Amygdala (tissue), 56 donors: ENCODE measurements around the gene ZNF211.

Experiments
- DNase-seq, 56 donors: peaks; one replicate each; lab custom pipeline; 2025; lab: John Stamatoyannopoulos, UW

The ZNF211 gene

DNA sequence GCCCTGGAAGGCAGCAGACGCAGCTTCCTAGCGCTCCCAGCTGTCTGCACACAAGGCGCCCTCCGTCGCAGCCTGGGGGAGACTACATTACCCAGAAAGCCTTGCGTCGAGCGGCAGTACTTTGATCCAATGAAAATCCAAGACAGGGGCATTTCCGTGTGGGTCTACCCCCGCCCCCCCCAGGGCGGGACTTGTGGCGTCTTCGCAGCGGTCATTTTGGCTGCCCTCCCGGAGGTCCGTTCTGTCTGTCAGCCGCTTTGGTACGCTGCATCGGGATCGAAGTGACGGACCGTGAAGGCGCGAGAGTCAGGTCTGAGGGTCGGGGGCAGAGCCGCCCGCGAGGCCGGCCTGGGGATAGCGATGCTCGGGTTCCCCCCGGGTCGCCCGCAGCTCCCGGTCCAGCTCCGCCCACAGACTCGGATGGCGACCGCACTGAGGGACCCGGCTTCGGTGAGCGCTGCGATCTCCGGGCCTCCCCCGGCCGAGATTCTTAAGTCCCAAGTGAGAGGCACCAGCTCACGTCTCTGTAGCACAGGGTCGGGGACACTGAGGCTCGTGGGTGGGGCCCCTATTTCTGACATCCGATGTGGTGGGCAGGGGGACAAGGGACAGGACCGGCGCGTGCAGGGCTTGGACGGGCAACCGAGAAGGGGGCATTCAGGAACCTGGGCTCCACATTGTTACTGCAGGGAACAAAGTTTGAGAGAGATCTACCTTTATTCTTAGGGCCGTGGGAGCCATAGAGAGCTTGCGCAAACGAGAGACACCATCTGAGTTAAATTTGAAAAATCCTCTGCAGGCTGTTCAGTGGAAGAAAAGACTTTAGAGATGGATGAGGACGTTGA lies at the start of gene ZNF211:
Gene ZNF211, plus strand, starts transcription at position 182 of the 845 bp plus-strand sequence. Its CDS starts 179 bp downstream, at position 361.
- DNase-seq, result peak; percentile 47 to 96 (median 86)

DNA sequence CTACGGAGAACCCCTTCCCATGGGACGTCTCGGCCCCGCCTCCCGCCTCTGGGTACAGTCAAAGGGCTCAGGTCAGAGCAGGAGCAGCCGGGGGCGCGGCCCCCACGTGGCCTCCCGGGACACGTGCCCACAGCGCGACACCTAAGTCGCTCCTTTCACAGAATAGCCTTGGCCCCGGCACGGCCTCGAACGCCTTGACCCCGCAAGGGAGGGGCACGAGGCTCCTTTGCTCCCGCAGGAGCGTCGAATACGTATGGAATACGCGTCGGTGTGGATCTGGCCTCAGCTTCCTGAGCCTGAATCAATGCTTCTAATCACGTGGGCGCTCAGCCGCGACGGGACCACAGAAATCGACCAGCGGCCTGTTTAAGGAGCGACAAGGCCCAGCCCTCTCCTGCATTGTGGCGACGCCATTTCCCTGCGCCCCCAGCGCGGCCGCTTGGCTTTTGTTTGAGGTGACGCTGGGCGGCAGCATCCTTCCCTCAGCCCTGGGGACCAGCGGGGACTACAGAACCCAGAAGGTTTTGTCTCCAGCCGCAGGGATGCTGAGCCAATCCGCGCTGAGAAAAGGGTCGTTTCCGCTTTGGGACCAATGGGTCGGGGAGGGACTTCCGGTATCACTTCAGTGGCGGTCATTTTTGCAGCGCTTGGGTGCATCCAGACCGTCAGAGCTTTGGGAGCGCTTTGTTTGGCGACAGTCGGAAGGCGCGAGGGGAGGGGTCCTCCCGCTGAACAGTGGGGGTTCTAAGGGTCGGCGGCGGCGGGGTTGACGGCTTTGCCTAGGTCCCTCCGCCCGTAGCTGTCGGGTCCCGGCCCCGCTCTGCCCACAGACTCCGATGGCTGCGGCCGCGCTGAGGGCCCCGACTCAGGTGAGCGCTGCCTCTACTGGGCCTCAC lies 49.2 kb upstream of the ZNF211 start, which contains the start of gene ZIK1:
Gene ZIK1, plus strand, starts transcription at position 625 of the 896 bp plus-strand sequence. Its CDS starts 212 bp downstream, at position 837.
- DNase-seq, result peak; percentile 35 to 97 (median 92)

- no peak for DNase-seq
Observed at GRCh38 chr19:57587529-57587928, 45.4 kb upstream of the ZNF211 start.

- no peak for DNase-seq
Observed at GRCh38 chr19:57599377-57599760, 33.6 kb upstream of the ZNF211 start.

DNA sequence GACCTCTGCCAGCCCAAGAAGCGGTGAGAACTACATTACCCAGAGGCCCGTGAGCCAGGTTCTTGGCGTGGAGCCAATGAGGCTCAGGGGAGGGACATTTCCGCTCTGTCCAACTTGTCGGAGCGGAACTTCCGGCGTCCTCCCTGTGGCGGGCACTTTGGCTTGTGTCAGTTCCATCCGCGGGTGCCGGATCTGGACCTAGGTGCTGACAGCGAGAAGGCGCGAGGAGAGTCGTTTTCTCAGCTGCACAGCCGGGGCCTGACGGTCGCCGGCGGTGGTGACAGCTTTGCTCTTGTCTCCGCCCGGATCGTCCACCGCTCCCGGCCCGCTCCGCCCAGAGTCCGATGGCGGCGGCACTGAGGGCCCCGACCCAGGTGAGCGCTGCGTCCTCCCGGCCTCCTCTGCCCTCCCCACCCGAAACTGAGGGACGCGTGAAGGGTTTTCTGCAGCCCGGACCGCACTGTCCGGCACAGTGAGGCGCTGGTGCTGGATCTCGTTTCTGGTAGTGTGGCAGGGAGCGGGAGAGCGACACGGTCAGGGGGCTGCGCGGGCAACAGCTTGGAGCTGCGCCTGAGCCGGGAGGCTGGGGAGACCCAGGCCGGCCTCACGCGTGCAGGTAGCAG lies 33.1 kb upstream of the ZNF211 start, which contains the start of gene ZNF530:
Gene ZNF530, plus strand, starts transcription at position 125 of the 623 bp plus-strand sequence. CDS start 4,461 bp downstream, outside the sequence.
- DNase-seq, result peak; percentile 28 to 95 (median 83)

- DNase-seq, result no peak
Observed at GRCh38 chr19:57606931-57607330, 26.0 kb upstream of the ZNF211 start.

- DNase-seq, result no peak
Observed at GRCh38 chr19:57611113-57611512, 21.9 kb upstream of the ZNF211 start.

DNA sequence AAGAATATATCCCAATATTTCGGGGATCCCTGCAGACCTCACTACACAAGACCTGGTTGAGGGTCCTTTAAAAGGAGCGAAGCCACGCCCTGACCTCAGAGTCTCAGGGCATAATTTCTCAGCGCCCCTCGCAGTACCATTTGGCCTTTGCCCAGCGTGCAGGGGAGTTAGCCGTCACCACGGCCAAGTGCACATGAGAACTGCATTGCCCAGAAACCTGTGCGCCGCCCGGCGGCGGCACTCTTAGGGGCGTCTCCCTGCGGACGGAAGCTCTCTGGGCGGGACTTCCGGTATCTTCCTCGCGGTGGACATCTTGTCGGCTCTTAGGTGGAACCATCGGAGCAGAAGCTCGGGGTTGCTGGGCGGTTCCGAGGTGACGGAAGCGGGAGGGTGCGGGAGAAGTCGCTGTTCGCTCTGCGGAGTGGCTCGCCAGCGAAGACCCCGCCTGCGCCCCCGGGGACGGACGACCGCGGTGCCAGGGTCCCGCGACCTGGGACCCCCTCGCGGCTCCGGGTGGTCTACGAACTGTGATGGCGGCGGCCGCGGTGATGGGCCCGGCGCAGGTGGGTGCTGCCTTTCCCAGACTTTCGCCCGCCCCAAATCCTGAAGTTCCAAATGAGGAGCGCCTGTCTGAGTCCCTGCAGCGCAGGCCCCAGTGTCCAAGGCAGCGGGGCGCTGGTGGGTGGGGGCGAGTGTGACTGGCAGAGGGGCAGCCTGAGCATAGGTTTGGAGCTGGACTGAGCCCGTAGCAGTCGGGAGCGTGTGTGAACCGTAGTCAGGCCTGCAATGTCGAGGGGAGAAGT lies 18.8 kb upstream of the ZNF211 start, which contains the start of gene ZNF134:
Gene ZNF134, plus strand, starts transcription at position 302 of the 803 bp plus-strand sequence. CDS start 5,227 bp downstream, outside the sequence.
- peak; percentile 33 to 90 (median 78) for DNase-seq

GRCh38 chr19:57615346-57615745 lies 17.6 kb upstream of the ZNF211 start:
- no peak for DNase-seq

DNA sequence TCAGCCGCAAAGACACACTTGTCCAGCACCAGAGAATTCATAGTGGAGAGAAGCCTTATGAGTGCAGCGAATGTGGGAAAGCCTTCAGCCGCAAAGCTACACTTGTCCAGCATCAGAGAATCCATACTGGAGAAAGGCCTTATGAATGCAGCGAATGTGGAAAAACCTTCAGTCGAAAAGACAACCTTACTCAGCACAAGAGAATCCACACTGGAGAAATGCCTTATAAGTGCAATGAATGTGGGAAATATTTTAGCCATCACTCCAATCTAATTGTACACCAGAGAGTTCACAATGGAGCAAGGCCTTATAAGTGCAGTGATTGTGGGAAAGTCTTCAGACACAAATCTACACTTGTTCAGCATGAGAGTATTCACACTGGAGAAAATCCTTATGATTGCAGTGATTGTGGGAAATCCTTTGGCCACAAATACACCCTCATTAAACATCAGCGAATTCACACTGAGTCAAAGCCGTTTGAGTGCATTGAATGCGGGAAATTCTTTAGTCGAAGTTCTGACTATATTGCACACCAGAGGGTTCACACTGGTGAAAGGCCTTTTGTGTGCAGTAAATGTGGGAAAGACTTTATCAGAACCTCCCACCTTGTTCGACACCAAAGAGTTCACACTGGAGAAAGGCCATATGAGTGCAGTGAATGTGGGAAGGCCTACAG lies 12.2 kb upstream of the ZNF211 start:
- no peak for DNase-seq

- DNase-seq, result no peak
Observed at GRCh38 chr19:57623091-57623490, 9.9 kb upstream of the ZNF211 start.

- no peak for DNase-seq
Observed at GRCh38 chr19:57633832-57634131, 814 bp downstream of the ZNF211 start.

- DNase-seq, result no peak
Observed at GRCh38 chr19:57637379-57637778, 4.4 kb downstream of the ZNF211 start.

DNA sequence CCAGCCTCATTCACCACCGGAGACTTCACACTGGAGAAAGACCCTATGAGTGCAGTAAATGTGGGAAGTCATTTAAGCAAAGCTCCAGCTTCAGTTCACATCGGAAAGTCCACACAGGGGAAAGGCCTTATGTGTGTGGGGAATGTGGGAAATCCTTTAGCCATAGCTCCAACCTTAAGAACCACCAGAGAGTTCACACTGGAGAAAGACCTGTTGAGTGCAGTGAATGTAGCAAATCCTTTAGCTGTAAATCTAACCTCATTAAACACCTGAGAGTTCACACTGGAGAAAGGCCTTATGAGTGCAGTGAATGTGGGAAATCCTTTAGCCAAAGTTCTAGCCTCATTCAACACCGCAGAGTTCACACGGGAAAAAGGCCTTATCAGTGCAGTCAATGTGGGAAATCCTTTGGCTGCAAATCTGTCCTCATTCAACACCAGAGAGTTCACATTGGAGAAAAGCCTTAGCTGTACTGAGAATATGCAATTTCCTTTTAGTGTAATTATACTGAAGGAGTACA lies 8.8 kb downstream of the ZNF211 start:
- DNase-seq, result no peak

- no peak for DNase-seq
Observed at GRCh38 chr19:57642396-57643046, 9.6 kb downstream of the ZNF211 start.

- DNase-seq, result no peak
Observed at GRCh38 chr19:57643734-57644133, 10.8 kb downstream of the ZNF211 start.

- peak in 16 of 56 donors; percentile 1 to 36 (median 3) for DNase-seq
Observed at GRCh38 chr19:57648331-57649003, 15.5 kb downstream of the ZNF211 start.

DNA sequence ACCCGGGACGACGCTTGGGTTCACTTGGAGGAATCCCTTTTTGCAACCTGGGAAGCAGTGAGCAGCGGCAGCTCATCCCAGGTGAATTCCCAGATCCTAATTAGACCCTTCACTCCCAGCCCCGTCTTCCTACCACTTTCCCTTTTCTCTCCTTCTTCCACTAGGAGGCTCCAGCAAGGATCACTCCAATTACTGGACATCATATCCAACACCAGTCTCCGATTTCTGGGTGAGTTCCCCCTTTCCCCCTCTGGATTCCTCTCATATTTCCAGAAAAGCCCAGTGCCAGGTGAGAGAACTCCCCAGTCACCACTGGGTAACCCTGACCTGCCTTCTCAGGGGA lies 18.7 kb downstream of the ZNF211 start:
- DNase-seq, result no peak
